ENCODE data around the gene SYT9. TPM values are rescaled to one million over a fixed set of nuclear protein-coding genes. Genes with fewer than 3 reads are reported as not detected.
A peak's percentile ranks its signal among the peaks of the same experiment; 100 is the strongest.

Gene SYT9
- total and polyA plus RNA-seq, 9 of the 15 experiments (the other 6 are each of a cell fraction or from before 2014, with no cell fraction given) = 0.01 TPM; not detected in 8

GRCh38 chr11:7513234-7514098 is 261.8 kb downstream of the SYT9 start, which contains the start of gene PPFIBP2 (continued):
- peak; percentile 75 for TF ChIP-seq CXXC5 (CRISPR knock-in tag; IDR thresholded peaks at IDR 0.05)
- no peak for TF ChIP-seq POLR3A (IDR thresholded peaks at IDR 0.05; ENCODE audit: borderline replicate concordance, extremely low read depth, insufficient read depth, insufficient read length)
- no peak for TF ChIP-seq HOXB6 (CRISPR knock-in tag; IDR thresholded peaks at IDR 0.05; ENCODE audit: borderline replicate concordance)
- TF ChIP-seq NFRKB (IDR thresholded peaks at IDR 0.05; ENCODE audit: low read depth) = no peak
- no peak for TF ChIP-seq ZNF551 (CRISPR knock-in tag; IDR thresholded peaks at IDR 0.05)
- 0 out of 2 replicates have a peak, but pooled peaks have one; percentile 27 for TF ChIP-seq THAP7 (CRISPR knock-in tag; IDR thresholded peaks at IDR 0.05)
- no peak for TF ChIP-seq BRD9 (IDR thresholded peaks at IDR 0.05; ENCODE audit: low read depth, partially characterized antibody)
- no peak for TF ChIP-seq SAFB (IDR thresholded peaks at IDR 0.05; ENCODE audit: borderline replicate concordance, low read depth, low read length)
- peak; percentile 27; the same call in 1 of the 2 replicates for TF ChIP-seq SMARCA4 (IDR thresholded peaks at IDR 0.05)
- TF ChIP-seq, protein P1, sequence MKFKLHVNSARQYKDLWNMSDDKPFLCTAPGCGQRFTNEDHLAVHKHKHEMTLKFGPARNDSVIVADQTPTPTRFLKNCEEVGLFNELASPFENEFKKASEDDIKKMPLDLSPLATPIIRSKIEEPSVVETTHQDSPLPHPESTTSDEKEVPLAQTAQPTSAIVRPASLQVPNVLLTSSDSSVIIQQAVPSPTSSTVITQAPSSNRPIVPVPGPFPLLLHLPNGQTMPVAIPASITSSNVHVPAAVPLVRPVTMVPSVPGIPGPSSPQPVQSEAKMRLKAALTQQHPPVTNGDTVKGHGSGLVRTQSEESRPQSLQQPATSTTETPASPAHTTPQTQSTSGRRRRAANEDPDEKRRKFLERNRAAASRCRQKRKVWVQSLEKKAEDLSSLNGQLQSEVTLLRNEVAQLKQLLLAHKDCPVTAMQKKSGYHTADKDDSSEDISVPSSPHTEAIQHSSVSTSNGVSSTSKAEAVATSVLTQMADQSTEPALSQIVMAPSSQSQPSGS (CRISPR knock-in tag; IDR thresholded peaks at IDR 0.05) = no peak
- no peak for TF ChIP-seq BRCA1 (IDR thresholded peaks at IDR 0.05)
- TF ChIP-seq BRCA1 (CRISPR knock-in tag; IDR thresholded peaks at IDR 0.05) = no peak
- TF ChIP-seq, protein P2, sequence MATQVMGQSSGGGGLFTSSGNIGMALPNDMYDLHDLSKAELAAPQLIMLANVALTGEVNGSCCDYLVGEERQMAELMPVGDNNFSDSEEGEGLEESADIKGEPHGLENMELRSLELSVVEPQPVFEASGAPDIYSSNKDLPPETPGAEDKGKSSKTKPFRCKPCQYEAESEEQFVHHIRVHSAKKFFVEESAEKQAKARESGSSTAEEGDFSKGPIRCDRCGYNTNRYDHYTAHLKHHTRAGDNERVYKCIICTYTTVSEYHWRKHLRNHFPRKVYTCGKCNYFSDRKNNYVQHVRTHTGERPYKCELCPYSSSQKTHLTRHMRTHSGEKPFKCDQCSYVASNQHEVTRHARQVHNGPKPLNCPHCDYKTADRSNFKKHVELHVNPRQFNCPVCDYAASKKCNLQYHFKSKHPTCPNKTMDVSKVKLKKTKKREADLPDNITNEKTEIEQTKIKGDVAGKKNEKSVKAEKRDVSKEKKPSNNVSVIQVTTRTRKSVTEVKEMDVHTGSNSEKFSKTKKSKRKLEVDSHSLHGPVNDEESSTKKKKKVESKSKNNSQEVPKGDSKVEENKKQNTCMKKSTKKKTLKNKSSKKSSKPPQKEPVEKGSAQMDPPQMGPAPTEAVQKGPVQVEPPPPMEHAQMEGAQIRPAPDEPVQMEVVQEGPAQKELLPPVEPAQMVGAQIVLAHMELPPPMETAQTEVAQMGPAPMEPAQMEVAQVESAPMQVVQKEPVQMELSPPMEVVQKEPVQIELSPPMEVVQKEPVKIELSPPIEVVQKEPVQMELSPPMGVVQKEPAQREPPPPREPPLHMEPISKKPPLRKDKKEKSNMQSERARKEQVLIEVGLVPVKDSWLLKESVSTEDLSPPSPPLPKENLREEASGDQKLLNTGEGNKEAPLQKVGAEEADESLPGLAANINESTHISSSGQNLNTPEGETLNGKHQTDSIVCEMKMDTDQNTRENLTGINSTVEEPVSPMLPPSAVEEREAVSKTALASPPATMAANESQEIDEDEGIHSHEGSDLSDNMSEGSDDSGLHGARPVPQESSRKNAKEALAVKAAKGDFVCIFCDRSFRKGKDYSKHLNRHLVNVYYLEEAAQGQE (IDR thresholded peaks at IDR 0.05; ENCODE audit: borderline replicate concordance) = peak; percentile 58
- TF ChIP-seq, protein P2 (CRISPR knock-in tag; IDR thresholded peaks at IDR 0.05; ENCODE audit: low read depth) = no peak
- no peak for TF ChIP-seq ZNF764 (CRISPR knock-in tag; IDR thresholded peaks at IDR 0.05; ENCODE audit: low read depth)
- peak; percentile 35 for TF ChIP-seq HMGN3 (IDR thresholded peaks at IDR 0.05; ENCODE audit: borderline replicate concordance, extremely low read depth, insufficient read length, low read depth, low read length)
- no peak for TF ChIP-seq NFYB (IDR thresholded peaks at IDR 0.05; ENCODE audit: extremely low read depth, insufficient read length)
- TF ChIP-seq RBFOX2 (IDR thresholded peaks at IDR 0.05; ENCODE audit: low read depth, low read length) = peak; percentile 45; the same call in 1 of the 2 replicates
- peak; percentile 20; the same call in 1 of the 2 replicates for TF ChIP-seq CTBP1 (IDR thresholded peaks at IDR 0.05; ENCODE audit: borderline replicate concordance)
